GM19467 (cell line): Measurements from ENCODE around the gene CREM.
"Not testable (repeated sequence)": the region's sequence is repeated elsewhere in the genome, so short reads cannot be mapped to it uniquely, and the experiment has no call there.

ENCODE experiments used
- ATAC-seq: cut with Tn5 transposase; IDR thresholded peaks from one replicate; pipeline ENCODE4 v1.9.1; 2021; ENCODE audit warnings: mild to moderate bottlenecking, moderate library complexity; ENCODE audit not compliant: unreplicated experiment

Gene CREM

DNA sequence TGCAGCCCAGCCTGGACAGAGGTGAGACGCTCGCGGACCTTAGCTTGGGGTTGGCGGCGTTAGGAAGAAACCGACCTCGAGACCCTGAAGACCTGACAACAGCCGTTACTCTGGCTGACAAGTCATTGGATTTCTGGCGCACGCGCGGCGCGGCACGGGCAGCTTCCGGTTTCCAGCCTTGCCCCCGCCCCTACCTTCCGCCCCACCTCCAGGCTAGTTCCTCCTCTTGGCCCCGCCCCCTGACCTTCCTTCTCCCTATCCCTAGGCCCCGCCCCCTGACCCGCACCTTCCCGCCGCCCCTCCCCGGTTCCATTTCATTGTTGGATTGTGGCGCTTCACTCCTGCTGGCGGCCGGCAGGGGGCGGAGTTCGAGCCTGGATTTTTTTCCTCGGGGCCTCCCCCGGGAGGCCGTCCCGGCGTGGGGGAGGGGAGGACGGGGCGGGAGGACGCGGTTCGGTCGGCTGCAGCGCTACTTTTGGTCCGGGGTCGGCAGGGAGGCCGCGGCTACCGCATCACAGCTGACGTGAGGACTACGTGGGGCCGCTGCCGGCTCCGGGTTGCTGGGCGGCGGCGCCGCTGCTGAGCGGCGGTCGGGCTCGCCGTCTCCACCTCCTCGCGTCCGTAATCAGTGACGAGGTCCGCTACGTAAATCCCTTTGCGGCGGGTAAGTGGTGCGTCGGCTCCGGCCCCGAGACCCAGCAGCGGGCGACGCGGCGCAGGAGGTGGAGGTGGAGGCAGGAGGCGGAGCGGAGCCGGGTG, at the start of gene CREM:
Gene CREM, plus strand, starts transcription at position 317 of the 759 bp plus-strand sequence. CDS start 10,990 bp downstream, outside the sequence.
- peak; percentile 72 for ATAC-seq

DNA sequence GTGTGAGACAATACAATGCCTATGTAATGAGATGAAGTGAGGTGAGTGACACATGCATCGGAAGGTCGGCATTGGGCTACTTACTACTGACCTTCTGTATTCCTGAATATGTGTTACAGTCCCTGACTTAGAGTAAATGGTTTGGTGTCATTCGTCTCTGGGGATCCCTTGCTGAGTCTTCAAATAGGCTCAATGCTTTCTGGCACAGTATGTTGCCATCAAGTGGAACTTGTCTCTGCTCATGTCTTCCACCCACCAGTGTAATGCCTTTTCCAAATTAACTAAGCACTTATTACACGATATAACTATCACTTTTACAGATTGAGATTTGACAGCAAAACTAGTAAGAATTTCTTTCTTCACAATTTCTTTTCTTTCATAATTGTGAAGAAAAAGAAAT, 47.4 kb upstream of the CREM start:
- ATAC-seq: no peak

DNA sequence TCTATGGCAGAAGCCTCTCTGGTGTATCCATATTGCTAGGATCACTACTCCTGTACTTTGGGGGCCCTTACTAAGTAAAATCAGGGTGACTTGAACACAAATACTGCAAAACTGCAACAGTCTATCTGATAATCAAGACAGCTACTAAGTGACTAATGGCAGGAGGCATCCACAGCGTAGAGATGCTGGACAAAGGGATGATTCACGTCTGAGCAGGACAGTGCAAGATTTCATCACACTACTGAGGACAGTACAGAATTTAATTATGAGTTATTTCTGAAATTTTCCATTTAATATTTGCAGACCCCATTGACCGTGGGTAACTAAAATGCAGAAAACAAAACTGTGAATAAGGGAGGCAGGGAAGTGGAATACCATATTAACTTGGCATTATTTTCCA, 46.9 kb upstream of the CREM start:
- no peak for ATAC-seq

- ATAC-seq: not testable (repeated sequence)
These were observed 46.4 kb upstream of the CREM start for GRCh38 chr10:35080261-35080660.

DNA sequence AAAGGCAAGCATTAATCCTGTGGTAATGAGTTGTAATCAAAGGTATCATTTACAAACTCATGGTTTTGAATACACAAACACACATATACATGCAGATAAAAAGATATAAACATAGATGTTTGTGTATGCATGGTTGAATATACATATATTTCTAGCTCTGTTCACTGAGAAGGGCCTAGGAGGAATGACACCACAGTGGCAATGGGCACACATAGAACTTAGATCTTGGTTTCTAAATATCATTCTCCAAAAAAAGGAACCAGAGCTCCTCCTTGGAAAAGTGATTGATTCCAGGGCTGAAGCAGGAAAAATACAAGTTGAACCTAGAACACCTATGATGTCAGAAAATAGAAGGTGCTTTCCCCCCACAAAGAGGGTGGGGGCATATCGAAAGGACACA, 43.4 kb upstream of the CREM start:
- ATAC-seq: no peak

GRCh38 chr10:35089611-35090161, 37.0 kb upstream of the CREM start:
- no peak for ATAC-seq

- peak; percentile 90 for ATAC-seq
These were observed 36.3 kb upstream of the CREM start, which contains the start of gene CUL2 for GRCh38 chr10:35090162-35090954. CUL2 (minus strand) TSS chr10:35090341; CDS start chr10:35071317, 19,024 bp downstream.

DNA sequence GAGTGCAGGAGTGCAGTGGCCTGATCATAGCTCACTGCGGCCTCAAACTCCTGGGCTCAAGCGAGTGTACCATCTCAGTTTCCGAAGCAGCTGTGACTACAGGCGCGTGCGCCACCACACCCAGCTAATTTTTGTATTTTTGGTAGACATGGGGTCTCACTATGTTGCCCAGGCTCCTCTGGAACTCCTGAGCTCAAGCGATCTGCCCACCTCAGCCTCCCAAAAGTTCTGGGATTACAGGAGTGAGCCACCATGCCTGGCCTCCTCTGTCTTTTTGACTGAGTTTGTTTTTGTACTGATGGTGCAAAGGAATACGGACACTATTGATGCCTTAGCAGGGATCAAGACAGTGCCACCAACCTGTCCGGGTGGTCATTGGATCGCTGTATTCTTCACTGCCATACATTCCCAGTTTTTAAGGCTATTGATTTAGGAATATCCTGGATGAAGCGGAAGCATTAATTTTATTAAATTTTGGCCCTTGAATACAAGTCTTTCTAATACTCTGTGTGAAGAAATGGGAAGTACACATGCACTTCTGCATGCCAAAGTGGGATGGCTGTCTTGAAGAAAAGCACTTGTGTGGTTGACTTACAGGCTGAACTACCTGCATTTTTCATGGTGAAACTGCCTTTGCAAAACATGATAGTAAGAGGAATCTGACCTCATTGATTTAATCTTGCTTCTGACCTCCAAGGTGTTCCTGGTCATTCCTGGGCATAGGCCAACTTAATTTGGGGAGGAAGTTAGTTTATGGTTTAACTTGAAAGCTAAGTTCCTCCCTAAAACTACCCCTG, 34.5 kb upstream of the CREM start:
- ATAC-seq: no peak

- no peak for ATAC-seq
These were observed 33.8 kb upstream of the CREM start for GRCh38 chr10:35092851-35093250.

- no peak for ATAC-seq
These were observed 30.3 kb upstream of the CREM start for GRCh38 chr10:35096312-35096711.

DNA sequence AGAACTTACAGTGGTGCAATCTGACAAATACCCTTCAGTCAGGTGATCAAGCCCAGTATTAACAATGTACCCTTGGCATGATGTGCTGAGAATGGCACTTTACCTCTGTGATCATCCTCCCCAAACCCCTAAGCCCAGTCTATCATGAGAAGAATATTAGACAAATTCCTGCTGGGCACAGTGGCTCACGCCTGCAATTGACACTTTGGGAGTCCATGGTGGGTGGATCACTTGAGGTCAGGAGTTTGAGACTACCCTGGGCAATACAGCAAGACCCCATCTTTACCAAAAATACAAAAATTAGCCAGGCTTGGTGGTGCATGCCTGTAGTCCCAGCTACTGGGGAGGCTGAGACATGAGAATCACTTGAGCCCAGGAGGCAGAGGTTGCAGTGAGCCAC, 29.1 kb upstream of the CREM start:
- no peak for ATAC-seq

GRCh38 chr10:35103882-35104281, 22.8 kb upstream of the CREM start:
- ATAC-seq: no peak

- no peak for ATAC-seq
These were observed 14.1 kb upstream of the CREM start for GRCh38 chr10:35112571-35112970.

- no peak for ATAC-seq
These were observed 7.3 kb upstream of the CREM start for GRCh38 chr10:35119378-35119777.

DNA sequence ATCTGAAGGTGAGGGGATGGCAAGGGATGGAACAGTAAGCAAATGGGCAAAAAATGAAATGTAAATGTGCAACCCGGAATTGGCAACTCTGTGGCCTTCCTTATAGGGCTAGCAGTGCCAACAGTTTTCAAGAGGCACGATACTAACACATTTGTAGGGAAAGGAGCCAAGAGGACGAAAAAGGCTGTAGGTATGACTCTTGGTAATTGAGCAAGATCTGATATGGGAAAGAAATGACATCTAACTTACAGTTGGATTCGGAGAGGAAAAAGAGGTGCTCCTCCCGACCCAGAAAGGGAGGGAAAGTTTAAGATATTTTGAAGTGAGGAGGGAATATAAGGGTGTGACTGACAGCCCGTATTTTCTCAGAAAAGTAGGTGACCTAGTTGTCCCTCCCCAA, 2.1 kb upstream of the CREM start:
- no peak for ATAC-seq

DNA sequence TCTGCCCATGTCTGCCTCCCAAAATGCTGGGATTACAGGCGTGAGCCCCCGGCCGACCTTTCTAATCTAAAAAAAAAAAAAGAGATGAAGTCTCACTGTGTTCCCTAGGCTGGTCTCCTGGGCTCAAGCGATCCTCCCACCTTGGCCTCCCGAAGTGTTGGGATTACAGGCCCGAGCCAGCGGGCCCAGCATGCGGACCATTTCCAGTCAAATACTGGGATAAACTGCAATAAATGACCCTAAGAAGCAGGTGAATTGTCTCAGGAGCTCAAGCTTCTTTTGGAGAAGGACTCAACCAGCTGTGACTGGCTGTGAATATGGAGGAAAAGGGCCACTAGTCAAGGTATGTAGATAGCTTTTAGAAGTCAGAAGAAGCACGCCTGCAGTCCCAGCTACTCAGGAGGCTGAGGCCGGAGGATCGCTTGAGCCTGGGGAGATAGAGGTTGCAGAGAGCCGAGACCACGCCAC, 550 bp upstream of the CREM start:
- ATAC-seq: no peak

DNA sequence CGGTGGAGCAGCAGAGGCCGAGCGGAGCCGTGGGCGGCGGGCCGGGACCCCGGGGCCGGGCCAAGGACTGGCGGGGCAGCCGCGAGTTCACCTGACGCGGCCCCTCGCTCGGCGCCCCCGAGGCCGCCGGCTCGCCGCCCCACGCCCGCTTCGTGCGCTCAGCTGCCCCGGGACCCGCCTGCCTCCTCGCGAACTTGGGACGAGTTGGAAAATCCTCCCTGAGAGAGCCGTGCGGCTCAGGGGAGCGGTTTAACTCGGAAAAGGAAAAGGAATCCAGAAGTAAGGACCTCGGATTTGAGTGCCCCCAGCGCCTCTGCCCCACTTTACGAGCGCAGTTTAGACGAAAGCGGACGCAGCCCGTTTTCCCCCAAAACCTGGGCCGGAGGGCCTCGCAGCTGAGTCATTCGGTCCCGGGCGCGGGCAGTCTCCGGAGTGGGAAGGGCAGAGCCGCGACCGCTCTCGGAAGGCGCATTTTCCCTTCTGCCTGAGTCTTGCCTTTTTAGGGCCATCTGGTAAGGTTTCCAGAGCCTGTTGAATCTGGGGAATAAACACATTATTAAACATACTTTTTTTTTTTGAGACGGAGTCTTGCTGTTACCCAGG, 744 bp downstream of the CREM start:
- no peak for ATAC-seq

DNA sequence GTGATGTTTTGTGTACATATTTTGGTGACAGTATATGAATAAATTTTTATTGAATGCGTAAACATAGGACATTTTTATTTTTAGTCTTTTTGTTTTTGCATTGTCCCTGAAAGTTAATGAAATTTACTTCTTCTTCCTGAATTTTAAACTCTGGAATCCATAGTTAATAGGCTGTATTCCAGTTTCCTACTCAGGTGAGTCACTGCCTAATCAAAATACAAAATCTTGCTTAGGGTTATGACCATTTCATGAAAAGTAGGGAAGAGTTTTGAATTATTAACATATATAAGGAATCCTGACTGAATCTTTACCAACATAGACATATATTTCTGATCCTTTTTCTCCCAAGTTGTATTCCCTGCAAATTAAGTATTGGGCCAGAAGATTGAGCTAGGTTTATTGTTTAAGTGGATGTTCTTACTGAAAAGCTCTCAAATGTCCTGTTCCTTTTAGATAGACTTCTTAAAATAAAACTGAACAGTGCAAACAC, 2.6 kb downstream of the CREM start:
- no peak for ATAC-seq

- no peak for ATAC-seq
These were observed 4.0 kb downstream of the CREM start for GRCh38 chr10:35130663-35131062.

GRCh38 chr10:35132727-35133126, 6.1 kb downstream of the CREM start:
- no peak for ATAC-seq
